Glutamatergic neuron (in vitro differentiated cells): ENCODE data around the gene RMI2. TPM values are rescaled to one million over a fixed set of nuclear protein-coding genes. Genes with fewer than 3 reads are reported as not detected.

Experiments
- DNase-seq: peaks from one replicate; pipeline ENCODE4 v3.0.0; 2022
- H3K27ac Mint-ChIP-seq: one replicate; pipeline ENCODE4 v1.8.0; 2020; ENCODE audit warnings: mild to moderate bottlenecking, mixed read lengths, inconsistent platforms; ENCODE audit not compliant: unreplicated experiment
- H3K27me3 Mint-ChIP-seq: one replicate; pipeline ENCODE4 v1.8.0; 2020; ENCODE audit warnings: mild to moderate bottlenecking, moderate library complexity, mixed read lengths, inconsistent platforms; ENCODE audit not compliant: unreplicated experiment
- H3K36me3 Mint-ChIP-seq: one replicate; pipeline ENCODE4 v1.8.0; 2020; ENCODE audit warnings: mild to moderate bottlenecking, mixed read lengths, inconsistent platforms; ENCODE audit not compliant: unreplicated experiment
- H3K4me1 Mint-ChIP-seq: one replicate; pipeline ENCODE4 v1.8.0; 2020; ENCODE audit warnings: mild to moderate bottlenecking, low read depth, mixed read lengths, inconsistent platforms; ENCODE audit not compliant: unreplicated experiment
- H3K4me3 Mint-ChIP-seq: one replicate; pipeline ENCODE4 v1.8.0; 2020; ENCODE audit warnings: mild to moderate bottlenecking, mixed read lengths, inconsistent platforms; ENCODE audit not compliant: unreplicated experiment
- H3K9me3 Mint-ChIP-seq: one replicate; pipeline ENCODE4 v1.8.0; 2020; ENCODE audit warnings: mild to moderate bottlenecking, moderate library complexity, mixed read lengths, inconsistent platforms; ENCODE audit not compliant: unreplicated experiment
- total RNA-seq: library from RNA; stranded (reverse); fragmentation: NEBNext Ultra II Directional; extraction: Animal tissue kit (Norgen Biotek cat#: 25700); gene quantifications from one replicate; pipeline ENCODE4 v1.2.1, GENCODE V29; 2021; ENCODE audit not compliant: unreplicated experiment
- TF ChIP-seq, protein P1 (sequence below): fragments of 200-600 bp; sonication (generic); IDR thresholded peaks from one replicate; pipeline ENCODE4 v1.5.0; 2021; ENCODE audit not compliant: partially characterized antibody, unreplicated experiment

Gene RMI2
- total RNA-seq, 1 donor from 2014 or later: 4.2 TPM

DNA sequence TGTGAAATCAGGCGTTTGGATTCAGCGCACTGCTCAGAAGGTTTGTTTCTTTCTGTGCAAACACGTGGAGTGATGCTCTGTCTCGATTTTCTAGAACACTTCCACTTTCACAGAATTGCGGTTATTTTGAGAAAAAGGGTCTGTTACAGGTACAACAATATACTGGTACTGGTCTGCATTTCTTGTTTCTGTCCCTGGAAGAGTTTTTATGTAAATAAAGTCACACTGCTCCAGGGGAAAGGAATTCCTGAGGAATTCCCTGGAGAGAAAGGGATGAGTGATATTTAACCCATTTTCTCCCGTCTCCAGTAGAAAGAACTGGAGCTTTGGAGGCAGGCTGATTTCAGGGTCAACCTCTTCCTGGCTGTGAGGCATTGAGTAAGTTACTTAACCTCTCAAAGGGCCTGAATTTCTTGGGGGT lies 16.2 kb upstream of the RMI2 start:
- peak overlapping the region; percentile 56 for H3K27ac Mint-ChIP-seq
- peaks cover 10% of the 10 kb centered on the region for H3K4me1 Mint-ChIP-seq
- no peak for DNase-seq
- TF ChIP-seq, protein P1, sequence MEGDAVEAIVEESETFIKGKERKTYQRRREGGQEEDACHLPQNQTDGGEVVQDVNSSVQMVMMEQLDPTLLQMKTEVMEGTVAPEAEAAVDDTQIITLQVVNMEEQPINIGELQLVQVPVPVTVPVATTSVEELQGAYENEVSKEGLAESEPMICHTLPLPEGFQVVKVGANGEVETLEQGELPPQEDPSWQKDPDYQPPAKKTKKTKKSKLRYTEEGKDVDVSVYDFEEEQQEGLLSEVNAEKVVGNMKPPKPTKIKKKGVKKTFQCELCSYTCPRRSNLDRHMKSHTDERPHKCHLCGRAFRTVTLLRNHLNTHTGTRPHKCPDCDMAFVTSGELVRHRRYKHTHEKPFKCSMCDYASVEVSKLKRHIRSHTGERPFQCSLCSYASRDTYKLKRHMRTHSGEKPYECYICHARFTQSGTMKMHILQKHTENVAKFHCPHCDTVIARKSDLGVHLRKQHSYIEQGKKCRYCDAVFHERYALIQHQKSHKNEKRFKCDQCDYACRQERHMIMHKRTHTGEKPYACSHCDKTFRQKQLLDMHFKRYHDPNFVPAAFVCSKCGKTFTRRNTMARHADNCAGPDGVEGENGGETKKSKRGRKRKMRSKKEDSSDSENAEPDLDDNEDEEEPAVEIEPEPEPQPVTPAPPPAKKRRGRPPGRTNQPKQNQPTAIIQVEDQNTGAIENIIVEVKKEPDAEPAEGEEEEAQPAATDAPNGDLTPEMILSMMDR: no peak
- H3K9me3 Mint-ChIP-seq: peaks cover 1% of the 10 kb centered on the region
- H3K4me3 Mint-ChIP-seq: peak overlapping the region; percentile 41
- H3K27me3 Mint-ChIP-seq: peaks cover 4% of the 10 kb centered on the region
- no peaks in the 10 kb centered on the region for H3K36me3 Mint-ChIP-seq

DNA sequence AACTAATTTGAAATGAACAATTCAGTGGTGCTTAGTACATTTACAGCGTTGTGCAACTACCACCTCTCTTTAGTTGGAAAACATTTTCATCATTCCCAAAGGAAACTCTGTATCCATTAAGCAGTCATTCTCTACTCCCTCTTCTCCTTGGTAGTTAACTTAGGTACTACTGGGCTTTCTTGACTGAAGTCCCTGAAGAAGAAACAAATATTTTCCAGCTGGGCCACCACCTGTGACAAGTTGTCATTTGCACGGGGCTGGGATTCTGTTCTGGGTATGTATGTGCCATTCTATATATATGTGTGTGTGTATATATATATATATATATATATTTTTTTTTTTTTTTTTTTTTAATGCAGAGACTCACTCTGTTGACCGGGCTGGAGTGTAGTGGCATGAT lies 15.4 kb upstream of the RMI2 start:
- H3K4me3 Mint-ChIP-seq: no peak overlapping the region
- peaks cover 1% of the 10 kb centered on the region for H3K9me3 Mint-ChIP-seq
- TF ChIP-seq, protein P1: no peak
- H3K27ac Mint-ChIP-seq: no peak overlapping the region
- no peak for DNase-seq
- H3K36me3 Mint-ChIP-seq: no peaks in the 10 kb centered on the region
- H3K4me1 Mint-ChIP-seq: peaks cover 10% of the 10 kb centered on the region
- H3K27me3 Mint-ChIP-seq: peaks cover 4% of the 10 kb centered on the region

DNA sequence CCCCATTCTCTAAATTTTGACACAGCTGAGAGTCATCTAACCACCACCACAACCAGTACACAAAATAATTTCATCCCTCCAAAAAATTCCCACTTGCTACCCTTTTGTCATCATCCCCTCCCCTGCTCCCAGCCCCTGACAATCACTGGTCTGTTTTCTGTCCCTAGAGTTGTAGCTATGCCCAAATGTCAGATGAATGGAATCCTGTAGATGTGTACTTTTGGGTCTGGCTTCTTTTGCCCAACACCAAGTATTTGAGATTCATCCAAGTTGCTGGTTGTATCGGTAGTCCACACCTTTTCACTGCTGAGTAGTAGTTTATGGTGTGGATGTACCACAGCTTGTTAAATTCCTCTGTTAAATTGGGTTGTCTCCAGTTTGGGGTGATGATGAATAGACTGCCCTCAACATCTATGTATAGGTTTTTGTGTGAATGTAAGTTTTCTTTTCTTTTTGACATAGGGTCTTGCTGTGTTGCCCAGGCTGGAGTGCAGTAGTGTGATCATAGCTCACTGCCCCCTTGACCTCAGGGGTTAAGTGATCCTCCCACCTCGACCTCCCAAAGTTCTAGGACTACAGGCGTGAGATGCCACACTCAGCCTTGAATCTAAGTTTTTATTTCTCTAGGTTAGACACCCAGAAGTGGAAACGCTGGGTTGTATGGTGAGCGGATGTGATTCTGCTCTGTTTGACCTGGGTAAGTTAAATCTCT lies 14.6 kb upstream of the RMI2 start:
- Mint-ChIP-seq H3K9me3 (peaks cover 1% of the 10 kb centered on the region), H3K36me3 (no peaks in the 10 kb centered on the region), H3K27me3 (peaks cover 4% of the 10 kb centered on the region), H3K4me3 (no peak overlapping the region), H3K4me1 (peaks cover 10% of the 10 kb centered on the region), H3K27ac (no peak overlapping the region)
- TF ChIP-seq, protein P1: no peak
- DNase-seq: no peak

DNA sequence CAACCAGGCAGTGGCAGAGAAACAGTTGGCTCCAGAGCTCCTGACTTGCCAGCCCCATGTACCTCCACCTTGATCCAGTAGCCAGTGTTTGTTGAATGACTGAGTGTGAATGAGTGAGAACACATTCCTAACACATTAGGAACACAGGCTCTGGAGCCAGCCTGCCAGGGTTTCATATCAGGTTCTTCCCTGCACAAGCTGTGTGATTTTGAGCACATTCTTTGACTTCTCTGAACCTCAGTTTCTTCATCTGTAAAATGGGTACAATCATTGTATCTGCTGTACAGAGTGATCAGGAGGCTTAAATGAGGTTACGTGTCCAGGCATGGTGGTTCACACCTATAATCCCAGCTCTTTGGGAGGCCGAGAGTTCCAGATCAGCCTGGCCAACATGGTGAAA lies 13.3 kb upstream of the RMI2 start:
- DNase-seq: no peak
- peaks cover 9% of the 10 kb centered on the region for H3K4me1 Mint-ChIP-seq
- H3K27ac Mint-ChIP-seq: no peak overlapping the region
- no peaks in the 10 kb centered on the region for H3K36me3 Mint-ChIP-seq
- TF ChIP-seq, protein P1: no peak
- H3K27me3 Mint-ChIP-seq: peaks cover 1% of the 10 kb centered on the region
- peaks cover 3% of the 10 kb centered on the region for H3K9me3 Mint-ChIP-seq
- H3K4me3 Mint-ChIP-seq: no peak overlapping the region

DNA sequence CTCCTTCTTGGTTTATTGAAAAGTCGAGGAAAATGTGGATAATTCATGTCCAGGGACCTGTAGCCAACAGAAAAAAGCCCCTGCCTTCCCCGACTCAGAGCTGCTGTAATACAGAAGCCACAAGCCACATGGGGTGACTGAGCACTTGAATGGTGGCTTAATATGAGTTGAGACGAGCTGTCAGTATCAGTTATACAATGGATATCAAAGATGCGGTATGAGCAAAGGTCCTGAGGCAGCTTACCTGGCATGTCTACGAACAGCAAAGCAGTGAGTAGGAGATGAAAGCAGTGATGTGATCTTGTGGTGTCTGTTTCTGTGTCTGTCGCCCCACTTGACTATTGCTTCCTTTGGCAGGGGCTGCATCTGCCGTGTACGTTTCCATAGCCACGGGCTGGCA lies 12.2 kb upstream of the RMI2 start:
- Mint-ChIP-seq H3K27me3 (peaks cover 1% of the 10 kb centered on the region), H3K4me3 (no peak overlapping the region), H3K9me3 (peaks cover 2% of the 10 kb centered on the region), H3K36me3 (no peaks in the 10 kb centered on the region), H3K27ac (peak overlapping the region; percentile 34), H3K4me1 (peaks cover 9% of the 10 kb centered on the region)
- TF ChIP-seq, protein P1: no peak
- no peak for DNase-seq
